H1 (cell line): ENCODE results near the gene SLC12A7. TPM values are rescaled to one million over a fixed set of nuclear protein-coding genes. Genes with fewer than 3 reads are reported as not detected.

ENCODE experiments used
- CTCF ChIA-PET: fragments of 300-600 bp; sonication (Branson Sonifier 250); formaldehyde crosslinking; loops from one replicate; lab custom pipeline; 2021; ENCODE audit not compliant: partially characterized antibody; lab: Charles Lee
- POLR2A ChIA-PET: fragments of 300-600 bp; sonication (Branson Sonifier 250); formaldehyde crosslinking; loops from one replicate; lab custom pipeline; 2021; ENCODE audit warnings: inconsistent platforms; ENCODE audit not compliant: partially characterized antibody; lab: Charles Lee
- DNase-seq, 2 experiments: peaks; one replicate each; pipeline versions ENCODE4 v3.0.0 to v3.0.0-alpha.2; 2010 to 2022; ENCODE audit warnings: low spot score in 2 of 2, low read depth in 1 of 2, mixed read lengths in 1 of 2
- FAIRE-seq: peaks from 2 replicates; lab custom pipeline; 2011; peaks lifted over from hg19 to GRCh38; lab: Jason Lieb, UNC
- H2AFZ ChIP-seq: 2 replicates; pipeline ENCODE4 v1.8.1; 2012; ENCODE audit warnings: low read length, inconsistent platforms
- H2AK5ac ChIP-seq: 2 replicates; pipeline ENCODE4 v1.6.1; 2013; ENCODE audit warnings: low read depth, low read length
- H2BK120ac ChIP-seq: replicated peaks from 2 replicates; pipeline ENCODE3; 2013; ENCODE audit warnings: low read depth, low read length, inconsistent platforms
- H2BK12ac ChIP-seq: 2 replicates; pipeline ENCODE4 v1.6.1; 2013; ENCODE audit warnings: low read depth, low read length
- H2BK15ac ChIP-seq: 2 replicates; pipeline ENCODE4 v1.6.1; 2013; ENCODE audit warnings: low read length
- H2BK20ac ChIP-seq: 2 replicates; pipeline ENCODE4 v1.6.1; 2013; ENCODE audit warnings: low read length
- H2BK5ac ChIP-seq: 2 replicates; pipeline ENCODE4 v1.6.1; 2013; ENCODE audit warnings: low read depth, low read length
- H3K14ac ChIP-seq: 2 replicates; pipeline ENCODE4 v1.6.1; 2013; ENCODE audit warnings: inconsistent platforms; ENCODE audit not compliant: insufficient read length
- H3K18ac ChIP-seq: 2 replicates; pipeline ENCODE4 v1.6.1; 2013; ENCODE audit warnings: low read length; ENCODE audit errors: extremely low read depth
- H3K23ac ChIP-seq: 2 replicates; pipeline ENCODE4 v1.6.1; 2013; ENCODE audit warnings: inconsistent platforms; ENCODE audit not compliant: insufficient read length
- H3K23me2 ChIP-seq: 2 replicates; pipeline ENCODE4 v1.6.1; 2013; ENCODE audit warnings: low read depth, low read length
- H3K27ac ChIP-seq: 2 replicates; pipeline ENCODE4 v1.6.1; 2011; ENCODE audit warnings: low read depth, low read length, inconsistent platforms
- H3K27me3 ChIP-seq, 4 experiments: replicated peaks in 1 of 4; 1 replicate in 1 of 4; 2 replicates in 3 of 4; pipeline versions ENCODE4 v1.6.1 to v1.8.1; 2011 to 2013; ENCODE audit warnings: low read length in 3 of 4, mild to moderate bottlenecking in 3 of 4, inconsistent platforms in 2 of 4, mixed read lengths in 2 of 4, moderate library complexity in 1 of 4; ENCODE audit not compliant: control insufficient read depth in 3 of 4, insufficient read depth in 3 of 4; ENCODE audit errors: extremely low read depth in 1 of 4
- H3K36me3 ChIP-seq, 4 experiments: 2 replicates each; pipeline versions ENCODE4 v1.6.1 to v1.8.1; 2011 to 2013; ENCODE audit warnings: mild to moderate bottlenecking in 4 of 4, low read length in 3 of 4, moderate library complexity in 2 of 4, control low read depth in 1 of 4, inconsistent platforms in 1 of 4; ENCODE audit not compliant: insufficient read depth in 4 of 4, control insufficient read depth in 2 of 4
- H3K4ac ChIP-seq: replicated peaks from 2 replicates; pipeline ENCODE3; 2013; ENCODE audit warnings: low read length, low read depth, mixed read lengths, inconsistent platforms; ENCODE audit not compliant: insufficient read length
- H3K4me1 ChIP-seq, 4 experiments: replicated peaks in 1 of 4; 1 replicate in 1 of 4; 2 replicates in 3 of 4; pipeline versions ENCODE4 v1.6.1 to v1.8.1; 2011 to 2013; ENCODE audit warnings: low read length in 3 of 4, inconsistent platforms in 2 of 4, mixed read lengths in 1 of 4; ENCODE audit not compliant: insufficient read depth in 4 of 4, control insufficient read depth in 3 of 4
- H3K4me2 ChIP-seq, 2 experiments: 2 replicates each; pipeline versions ENCODE4 v1.6.1 to v1.8.1; 2011 to 2013; ENCODE audit warnings: low read depth in 2 of 2, low read length in 2 of 2, control low read depth in 1 of 2, inconsistent platforms in 1 of 2, mild to moderate bottlenecking in 1 of 2; ENCODE audit not compliant: insufficient read depth in 1 of 2
- H3K4me3 ChIP-seq, 4 experiments: fragments of 200-600, 300-600 bp in 1 of 4; sonication (generic), shearing (Covaris generic), sonication (Bioruptor Twin) in 1 of 4; 2 replicates each; pipeline versions ENCODE4 v1.5.1 to v1.8.1; 2011 to 2016; ENCODE audit warnings: low read length in 4 of 4, low read depth in 3 of 4, control low read depth in 2 of 4, inconsistent platforms in 2 of 4, mild to moderate bottlenecking in 2 of 4, mixed read lengths in 1 of 4, moderate library complexity in 1 of 4; ENCODE audit not compliant: insufficient read depth in 2 of 4; ENCODE audit errors: extremely low read depth in 1 of 4
- H3K56ac ChIP-seq: replicated peaks from 2 replicates; pipeline ENCODE3; 2013; ENCODE audit warnings: low read depth, mild to moderate bottlenecking, mixed read lengths, low read length, inconsistent platforms; ENCODE audit not compliant: insufficient read length
- H3K79me1 ChIP-seq: 2 replicates; pipeline ENCODE4 v1.6.1; 2013; ENCODE audit warnings: low read depth, low read length, control low read depth
- H3K79me2 ChIP-seq, 2 experiments: 2 replicates each; pipeline versions ENCODE4 v1.6.1 to v1.8.1; 2012 to 2013; ENCODE audit warnings: low read length in 2 of 2, mild to moderate bottlenecking in 2 of 2, inconsistent platforms in 1 of 2; ENCODE audit not compliant: insufficient read depth in 2 of 2, control insufficient read depth in 1 of 2
- H3K9ac ChIP-seq, 4 experiments: replicated peaks in 1 of 4; 1 replicate in 1 of 4; 2 replicates in 3 of 4; pipeline versions ENCODE4 v1.6.1 to v1.8.1; 2011 to 2013; ENCODE audit warnings: low read depth in 3 of 4, low read length in 3 of 4, control low read depth in 2 of 4, mild to moderate bottlenecking in 2 of 4, moderate library complexity in 2 of 4, inconsistent platforms in 1 of 4; ENCODE audit errors: extremely low read depth in 1 of 4
- H3K9me3 ChIP-seq, 2 experiments: 2 replicates each; pipeline versions ENCODE4 v1.6.1 to v1.8.1; 2012 to 2013; ENCODE audit warnings: mild to moderate bottlenecking in 2 of 2, moderate library complexity in 2 of 2, control low read depth in 1 of 2, inconsistent platforms in 1 of 2, low read depth in 1 of 2, low read length in 1 of 2, mixed read lengths in 1 of 2; ENCODE audit not compliant: insufficient read depth in 2 of 2
- H4K20me1 ChIP-seq, 2 experiments: replicated peaks in 1 of 2; 2 replicates each; pipeline versions ENCODE3 to v1.8.1; 2011 to 2013; ENCODE audit warnings: inconsistent platforms in 2 of 2, low read length in 2 of 2, mild to moderate bottlenecking in 1 of 2; ENCODE audit not compliant: insufficient read depth in 2 of 2, control insufficient read depth in 1 of 2
- H4K5ac ChIP-seq: 2 replicates; pipeline ENCODE4 v1.6.1; 2013; ENCODE audit warnings: low read length, low read depth, mixed read lengths, inconsistent platforms; ENCODE audit not compliant: insufficient read length
- H4K8ac ChIP-seq: 2 replicates; pipeline ENCODE4 v1.8.0; 2013; ENCODE audit warnings: mild to moderate bottlenecking, moderate library complexity, low read length, inconsistent platforms; ENCODE audit not compliant: insufficient read depth; ENCODE audit errors: extremely low read depth
- H4K91ac ChIP-seq: replicated peaks from 2 replicates; pipeline ENCODE3; 2013; ENCODE audit warnings: low read length, mixed read lengths, inconsistent platforms; ENCODE audit not compliant: insufficient read length
- CBX8 ChIP-seq: fragments of 300-800, 300-1000 bp; sonication (generic); IDR thresholded peaks from 2 replicates; pipeline ENCODE4 v1.7.1; 2016; ENCODE audit warnings: low read depth, low read length, borderline replicate concordance
- CEBPB ChIP-seq: IDR thresholded peaks from 2 replicates; pipeline ENCODE4 v1.6.1; 2012; ENCODE audit warnings: low read depth, low read length
- CREB1 ChIP-seq: IDR thresholded peaks from 2 replicates; pipeline ENCODE4 v1.6.1; 2012; ENCODE audit warnings: inconsistent platforms
- E2F6 ChIP-seq: IDR thresholded peaks from 2 replicates; pipeline ENCODE4 v1.6.1; 2012; ENCODE audit warnings: inconsistent platforms
- FOSL1 ChIP-seq: IDR thresholded peaks from 2 replicates; pipeline ENCODE4 v1.6.1; 2011; ENCODE audit warnings: mild to moderate bottlenecking, low read depth, low read length, moderate library complexity; ENCODE audit not compliant: insufficient read depth
- HDAC6 ChIP-seq: IDR thresholded peaks from one replicate; pipeline ENCODE4 v1.7.1; 2012; ENCODE audit warnings: low read depth, mild to moderate bottlenecking, inconsistent platforms, low read length, moderate library complexity
- KDM1A ChIP-seq: fragments of 200-600, 300-600 bp; sonication (generic); IDR thresholded peaks from 2 replicates; pipeline ENCODE4 v1.7.1; 2016; ENCODE audit warnings: mild to moderate bottlenecking, low read length, borderline replicate concordance
- NRF1 ChIP-seq: IDR thresholded peaks from 2 replicates; pipeline ENCODE4 v1.6.1; 2011; ENCODE audit warnings: mild to moderate bottlenecking, low read depth, low read length, improper control_type of control experiment
- WGBS, 2 experiments: shearing (Covaris generic) in 1 of 2; methylation state at CpG; one replicate each; pipeline versions ENCODE4 v1.1.6 to v1.1.7; 2013 to 2015; ENCODE audit warnings: low lambda C conversion rate in 2 of 2, mixed read lengths in 2 of 2, inconsistent platforms in 1 of 2, low coverage in 1 of 2, missing lambda C conversion rate in 1 of 2; ENCODE audit not compliant: insufficient replicate concordance in 2 of 2, insufficient coverage in 1 of 2, insufficient read length in 1 of 2; ENCODE audit errors: extremely low coverage in 1 of 2, missing lambda C conversion rate in 1 of 2; 5-methylcytosine and 5-hydroxymethylcytosine counted together
- polyA plus RNA-seq, 7 experiments: library from polyadenylated mRNA; depleted of rRNA in 3 of 7; stranded (reverse) in 5 of 7; unstranded in 2 of 7; fragments of >200 nt in 5 of 7; fragments of 200-250 nt in 2 of 7; gene quantifications; 1 replicate in 5 of 7; 2 replicates in 1 of 7; 4 replicates in 1 of 7; pipeline versions ENCODE4 v1.2.1 to v1.2.3, GENCODE V29; 2011 to 2013; ENCODE audit warnings: missing spikeins in 2 of 7, mixed read lengths in 2 of 7
- total RNA-seq: library from RNA; stranded (reverse); fragmentation: NEBNext Ultra II Directional; extraction: Animal tissue kit (Norgen Biotek cat#: 25700); gene quantifications from 2 replicates; pipeline ENCODE4 v1.2.1, GENCODE V29; 2021

SLC12A7 gene
- total and polyA plus RNA-seq, 2 of the 8 experiments (the other 6 are each of a cell fraction or from before 2014, with no cell fraction given) = 23.5 to 39.7 TPM

- H3K4me3 ChIP-seq = no peak overlapping the region
- H3K23me2 ChIP-seq = no peaks in the 10 kb centered on the region
- FAIRE-seq = no peak
Measured at GRCh38 chr5:1076406-1076805, 35.5 kb downstream of the SLC12A7 start.

More at GRCh38 chr5:1076406-1076805, 35.5 kb downstream of the SLC12A7 start:
- Histone ChIP-seq H3K23ac (no peak overlapping the region), H4K20me1 (peaks cover 0 to 8% of the 10 kb centered on the region in 2 experiments), H2BK15ac (no peak overlapping the region), H3K79me2 (no peaks in the 10 kb centered on the region), H3K36me3 (peaks cover 3 to 53% (median 14%) of the 10 kb centered on the region in 4 experiments; a peak in 5 of 8 replicates), H2AK5ac (no peak overlapping the region), H2BK12ac (no peak overlapping the region), H4K5ac (no peak overlapping the region), H2BK120ac (no peak overlapping the region), H4K91ac (no peak overlapping the region), H3K18ac (no peak overlapping the region), H3K9me3 (no peaks in the 10 kb centered on the region), H3K4ac (no peak overlapping the region), H3K4me2 (no peak overlapping the region), H3K27ac (no peak overlapping the region), H2BK5ac (no peak overlapping the region), H2AFZ (no peak overlapping the region), H3K9ac (no peak overlapping the region), H3K79me1 (no peaks in the 10 kb centered on the region), H3K4me1 (no peaks in the 10 kb centered on the region), H3K14ac (no peak overlapping the region), H3K27me3 (no peaks in the 10 kb centered on the region), H4K8ac (no peak overlapping the region), H3K56ac (no peak overlapping the region), H2BK20ac (no peak overlapping the region)
- 94% methylated on average over 17 of the region's 17 CpGs; no CpG with 5 or more reads in 1 of the 2 experiments for WGBS, 2 experiments
- no peak for DNase-seq
- no peak for TF ChIP-seq HDAC6
- no peak for TF ChIP-seq CBX8
- TF ChIP-seq CREB1 = no peak
- TF ChIP-seq CEBPB = no peak
- no peak for TF ChIP-seq FOSL1
- TF ChIP-seq NRF1 = no peak
- no peak for TF ChIP-seq KDM1A
- TF ChIP-seq E2F6 = no peak
- CTCF ChIA-PET = no interaction called here
- POLR2A ChIA-PET = no interaction called here
